Daoy (cell line): ENCODE data around the gene DPYSL5. TPM values are rescaled to one million over a fixed set of nuclear protein-coding genes. Genes with fewer than 3 reads are reported as not detected.
"Not testable (repeated sequence)": the region's sequence is repeated elsewhere in the genome, so short reads cannot be mapped to it uniquely, and the experiment has no call there.

Experiments used
- DNase-seq: peaks from one replicate; pipeline ENCODE4 v3.0.0-alpha.2; 2015; ENCODE audit warnings: low read depth
- total RNA-seq: library from RNA; depleted of rRNA; stranded (reverse); fragments of >200 nt; shearing (Covaris generic); gene quantifications from 2 replicates; pipeline ENCODE4 v1.2.3, GENCODE V29; 2014; rRNA removed

Gene DPYSL5
- total RNA-seq, result 1.0 and 1.9 TPM in 2 replicates

GRCh38 chr2:26847655-26848335 is at the start of gene DPYSL5:
DPYSL5 (plus strand) TSS chr2:26848132; CDS start chr2:26898500, 50,368 bp downstream.
- DNase-seq, result peak; percentile 60

GRCh38 chr2:26801328-26801727 is 46.6 kb upstream of the DPYSL5 start:
- DNase-seq, result no peak

GRCh38 chr2:26801796-26802195 is 46.1 kb upstream of the DPYSL5 start:
- no peak for DNase-seq

GRCh38 chr2:26805241-26805676 is 42.7 kb upstream of the DPYSL5 start:
- DNase-seq, result peak; percentile 83

GRCh38 chr2:26807788-26808460 is 40.0 kb upstream of the DPYSL5 start:
- DNase-seq, result no peak

- DNase-seq, result no peak
Measured at GRCh38 chr2:26809211-26809610, 38.7 kb upstream of the DPYSL5 start.

- no peak for DNase-seq
Measured at GRCh38 chr2:26809876-26810577, 37.9 kb upstream of the DPYSL5 start.

- no peak for DNase-seq
Measured at GRCh38 chr2:26811261-26811660, 36.7 kb upstream of the DPYSL5 start.

GRCh38 chr2:26811791-26812694 is 35.9 kb upstream of the DPYSL5 start:
- DNase-seq, result no peak

- no peak for DNase-seq
Measured at GRCh38 chr2:26812731-26813130, 35.2 kb upstream of the DPYSL5 start.

GRCh38 chr2:26814072-26814765 is 33.7 kb upstream of the DPYSL5 start:
- DNase-seq, result not testable (repeated sequence)

GRCh38 chr2:26816893-26817292 is 31.0 kb upstream of the DPYSL5 start:
- DNase-seq, result peak; percentile 11

- DNase-seq, result no peak
Measured at GRCh38 chr2:26818255-26818654, 29.7 kb upstream of the DPYSL5 start.

GRCh38 chr2:26818972-26819371 is 29.0 kb upstream of the DPYSL5 start:
- no peak for DNase-seq

GRCh38 chr2:26820932-26821331 is 27.0 kb upstream of the DPYSL5 start:
- DNase-seq, result no peak

GRCh38 chr2:26822877-26823276 is 25.1 kb upstream of the DPYSL5 start:
- DNase-seq, result no peak

- DNase-seq, result no peak
Measured at GRCh38 chr2:26838121-26838906, 9.6 kb upstream of the DPYSL5 start.

GRCh38 chr2:26840937-26841610 is 6.9 kb upstream of the DPYSL5 start:
- peak; percentile 19 for DNase-seq

GRCh38 chr2:26843041-26843440 is 4.9 kb upstream of the DPYSL5 start:
- no peak for DNase-seq

GRCh38 chr2:26845021-26845420 is 2.9 kb upstream of the DPYSL5 start:
- no peak for DNase-seq
